ENCODE results near the gene ARFGAP2. TPM values are rescaled to one million over a fixed set of nuclear protein-coding genes. Genes with fewer than 3 reads are reported as not detected.

Gene ARFGAP2
- total RNA-seq, 1 experiment from 2014 or later, result 100.0 TPM

GRCh38 chr11:47156333-47156732 is 20.3 kb downstream of the ARFGAP2 start:
- no peak for DNase-seq
- ChIA-PET POLR2A (no interaction called here), CTCF (no interaction called here)
- H3K4me3 ChIP-seq (ENCODE audit: low read depth, low read length), result no peak overlapping the region
- H3K4me1 ChIP-seq, result no peaks in the 10 kb centered on the region
- Mint-ChIP-seq H3K27me3 (ENCODE audit: insufficient read depth, unreplicated experiment) (no peaks in the 10 kb centered on the region), H3K36me3 (ENCODE audit: insufficient read depth, unreplicated experiment) (peaks cover 31% of the 10 kb centered on the region), H3K4me1 (ENCODE audit: low read depth, unreplicated experiment) (peaks cover 7% of the 10 kb centered on the region), H3K9me3 (ENCODE audit: unreplicated experiment) (no peaks in the 10 kb centered on the region), H3K27ac (ENCODE audit: unreplicated experiment) (no peak overlapping the region), H3K4me3 (ENCODE audit: unreplicated experiment) (no peak overlapping the region)
- no peaks in the 10 kb centered on the region for H3K9me3 ChIP-seq
- no peak for TF ChIP-seq CTCF (IDR thresholded peaks at IDR 0.05; ENCODE audit: insufficient read depth in 1 of 2, low read depth in 1 of 2, low read length in 1 of 2, severe bottlenecking in 1 of 2, unreplicated experiment in 1 of 2)
- BruUV-seq (replicated peaks), result no TSS peak
- intact Hi-C loops (cut with micrococcal nuclease; ENCODE audit: unreplicated experiment), result loop anchor here (10.0 kb wide), 1 partner anchor 132 kb away; no protein-coding TSS in a partner anchor
- no peaks in the 10 kb centered on the region; the same call in 1 of the 2 replicates for H3K36me3 ChIP-seq (ENCODE audit: control insufficient read depth, insufficient read depth, low read length)
- no peaks in the 10 kb centered on the region for H3K27me3 ChIP-seq (replicated peaks; ENCODE audit: control insufficient read depth, insufficient read depth, low read length)

GRCh38 chr11:47155879-47156278 is 20.8 kb downstream of the ARFGAP2 start:
- Histone ChIP-seq H3K4me3 (ENCODE audit: low read depth, low read length) (no peak overlapping the region), H3K9me3 (no peaks in the 10 kb centered on the region), H3K27me3 (replicated peaks; ENCODE audit: control insufficient read depth, insufficient read depth, low read length) (no peaks in the 10 kb centered on the region), H3K36me3 (ENCODE audit: control insufficient read depth, insufficient read depth, low read length) (no peaks in the 10 kb centered on the region; the same call in 1 of the 2 replicates), H3K4me1 (no peaks in the 10 kb centered on the region)
- DNase-seq, result no peak
- BruUV-seq (replicated peaks), result no TSS peak
- Mint-ChIP-seq H3K4me1 (ENCODE audit: low read depth, unreplicated experiment) (peaks cover 7% of the 10 kb centered on the region), H3K27me3 (ENCODE audit: insufficient read depth, unreplicated experiment) (no peaks in the 10 kb centered on the region), H3K36me3 (ENCODE audit: insufficient read depth, unreplicated experiment) (peaks cover 30% of the 10 kb centered on the region), H3K9me3 (ENCODE audit: unreplicated experiment) (no peaks in the 10 kb centered on the region), H3K4me3 (ENCODE audit: unreplicated experiment) (no peak overlapping the region), H3K27ac (ENCODE audit: unreplicated experiment) (no peak overlapping the region)
- ChIA-PET POLR2A (no interaction called here), CTCF (interaction anchor here (1.2 kb wide), 1 partner anchor 239 kb away, joined by 3 read pairs; no protein-coding TSS in a partner anchor)
- intact Hi-C loops (cut with micrococcal nuclease; ENCODE audit: unreplicated experiment), result loop anchor here (10.0 kb wide), 1 partner anchor 131 kb away; no protein-coding TSS in a partner anchor
- TF ChIP-seq CTCF (IDR thresholded peaks at IDR 0.05; ENCODE audit: insufficient read depth in 1 of 2, low read depth in 1 of 2, low read length in 1 of 2, severe bottlenecking in 1 of 2, unreplicated experiment in 1 of 2), result no peak

GRCh38 chr11:47154616-47155570 is 21.8 kb downstream of the ARFGAP2 start:
- no peaks in the 10 kb centered on the region for H3K27me3 ChIP-seq (replicated peaks; ENCODE audit: control insufficient read depth, insufficient read depth, low read length)
- intact Hi-C loops (cut with micrococcal nuclease; ENCODE audit: unreplicated experiment), result loop anchor here (10.0 kb wide), 1 partner anchor 130 kb away; no protein-coding TSS in a partner anchor
- no peak for TF ChIP-seq CTCF (IDR thresholded peaks at IDR 0.05; ENCODE audit: insufficient read depth in 1 of 2, low read depth in 1 of 2, low read length in 1 of 2, severe bottlenecking in 1 of 2, unreplicated experiment in 1 of 2)
- H3K27me3 Mint-ChIP-seq (ENCODE audit: insufficient read depth, unreplicated experiment), result no peaks in the 10 kb centered on the region
- no peaks in the 10 kb centered on the region for H3K9me3 ChIP-seq
- CTCF ChIA-PET, result interaction anchor here (1.2 kb wide), 1 partner anchor 238 kb away, joined by 3 read pairs; no protein-coding TSS in a partner anchor
- H3K4me1 Mint-ChIP-seq (ENCODE audit: low read depth, unreplicated experiment), result peaks cover 7% of the 10 kb centered on the region
- no peaks in the 10 kb centered on the region for H3K9me3 Mint-ChIP-seq (ENCODE audit: unreplicated experiment)
- H3K4me3 ChIP-seq (ENCODE audit: low read depth, low read length), result no peak overlapping the region
- H3K36me3 Mint-ChIP-seq (ENCODE audit: insufficient read depth, unreplicated experiment), result peaks cover 27% of the 10 kb centered on the region
- no TSS peak for BruUV-seq (replicated peaks)
- no peaks in the 10 kb centered on the region for H3K4me1 ChIP-seq
- POLR2A ChIA-PET, result no interaction called here
- H3K36me3 ChIP-seq (ENCODE audit: control insufficient read depth, insufficient read depth, low read length), result no peaks in the 10 kb centered on the region; the same call in 1 of the 2 replicates
- no peak overlapping the region for H3K27ac Mint-ChIP-seq (ENCODE audit: unreplicated experiment)
- H3K4me3 Mint-ChIP-seq (ENCODE audit: unreplicated experiment), result no peak overlapping the region
- no peak for DNase-seq
